ENCODE measurements around the gene COA3.

DNA sequence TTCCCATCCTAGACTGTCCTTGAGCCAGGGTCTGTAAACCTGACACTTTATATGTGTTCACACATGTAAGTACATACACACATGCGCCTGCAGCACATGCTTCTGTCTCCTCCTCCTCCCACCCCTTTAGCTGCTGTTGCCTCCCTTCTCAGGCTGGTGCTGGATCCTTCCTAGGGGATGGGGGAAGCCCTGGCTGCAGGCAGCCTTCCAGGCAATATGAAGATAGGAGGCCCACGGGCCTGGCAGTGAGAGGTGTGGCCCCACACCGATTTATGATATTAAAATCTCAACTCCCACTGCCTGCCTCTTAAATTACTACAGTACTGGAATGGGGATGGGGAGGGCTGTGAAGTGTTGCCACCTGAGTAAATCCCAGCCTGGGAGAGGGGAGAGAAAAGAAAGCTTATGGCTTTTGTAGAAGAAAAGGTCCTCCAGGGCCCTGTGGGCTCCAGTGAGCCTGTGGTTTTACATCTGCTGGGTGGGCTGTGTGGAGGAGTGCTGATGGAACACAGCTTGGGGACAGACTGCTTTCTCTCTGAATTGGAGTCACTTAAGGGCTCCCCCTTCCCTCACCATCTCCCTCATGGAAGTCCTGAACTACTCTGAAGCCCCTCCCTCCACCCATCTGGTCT lies 19.1 kb downstream of the COA3 start:
- no peak for TF ChIP-seq POLR2A (IDR thresholded peaks at IDR 0.05)
- TF ChIP-seq, protein P1, sequence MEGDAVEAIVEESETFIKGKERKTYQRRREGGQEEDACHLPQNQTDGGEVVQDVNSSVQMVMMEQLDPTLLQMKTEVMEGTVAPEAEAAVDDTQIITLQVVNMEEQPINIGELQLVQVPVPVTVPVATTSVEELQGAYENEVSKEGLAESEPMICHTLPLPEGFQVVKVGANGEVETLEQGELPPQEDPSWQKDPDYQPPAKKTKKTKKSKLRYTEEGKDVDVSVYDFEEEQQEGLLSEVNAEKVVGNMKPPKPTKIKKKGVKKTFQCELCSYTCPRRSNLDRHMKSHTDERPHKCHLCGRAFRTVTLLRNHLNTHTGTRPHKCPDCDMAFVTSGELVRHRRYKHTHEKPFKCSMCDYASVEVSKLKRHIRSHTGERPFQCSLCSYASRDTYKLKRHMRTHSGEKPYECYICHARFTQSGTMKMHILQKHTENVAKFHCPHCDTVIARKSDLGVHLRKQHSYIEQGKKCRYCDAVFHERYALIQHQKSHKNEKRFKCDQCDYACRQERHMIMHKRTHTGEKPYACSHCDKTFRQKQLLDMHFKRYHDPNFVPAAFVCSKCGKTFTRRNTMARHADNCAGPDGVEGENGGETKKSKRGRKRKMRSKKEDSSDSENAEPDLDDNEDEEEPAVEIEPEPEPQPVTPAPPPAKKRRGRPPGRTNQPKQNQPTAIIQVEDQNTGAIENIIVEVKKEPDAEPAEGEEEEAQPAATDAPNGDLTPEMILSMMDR (IDR thresholded peaks at IDR 0.05) = no peak

Measured in uterus (tissue), 2 donors.